ENCODE results near the gene ITGB7.

The ITGB7 gene

GRCh38 chr12:53201639-53202038, 5.4 kb downstream of the ITGB7 start:
- no peak for DNase-seq (ENCODE audit: low read depth)
- no peak overlapping the region for H3K4me3 ChIP-seq (ENCODE audit: low read length)

GRCh38 chr12:53201177-53201541, 5.9 kb downstream of the ITGB7 start:
- no peak overlapping the region for H3K4me3 ChIP-seq (ENCODE audit: low read length)
- peak; percentile 55 for DNase-seq (ENCODE audit: low read depth)
- TF ChIP-seq, protein P1, sequence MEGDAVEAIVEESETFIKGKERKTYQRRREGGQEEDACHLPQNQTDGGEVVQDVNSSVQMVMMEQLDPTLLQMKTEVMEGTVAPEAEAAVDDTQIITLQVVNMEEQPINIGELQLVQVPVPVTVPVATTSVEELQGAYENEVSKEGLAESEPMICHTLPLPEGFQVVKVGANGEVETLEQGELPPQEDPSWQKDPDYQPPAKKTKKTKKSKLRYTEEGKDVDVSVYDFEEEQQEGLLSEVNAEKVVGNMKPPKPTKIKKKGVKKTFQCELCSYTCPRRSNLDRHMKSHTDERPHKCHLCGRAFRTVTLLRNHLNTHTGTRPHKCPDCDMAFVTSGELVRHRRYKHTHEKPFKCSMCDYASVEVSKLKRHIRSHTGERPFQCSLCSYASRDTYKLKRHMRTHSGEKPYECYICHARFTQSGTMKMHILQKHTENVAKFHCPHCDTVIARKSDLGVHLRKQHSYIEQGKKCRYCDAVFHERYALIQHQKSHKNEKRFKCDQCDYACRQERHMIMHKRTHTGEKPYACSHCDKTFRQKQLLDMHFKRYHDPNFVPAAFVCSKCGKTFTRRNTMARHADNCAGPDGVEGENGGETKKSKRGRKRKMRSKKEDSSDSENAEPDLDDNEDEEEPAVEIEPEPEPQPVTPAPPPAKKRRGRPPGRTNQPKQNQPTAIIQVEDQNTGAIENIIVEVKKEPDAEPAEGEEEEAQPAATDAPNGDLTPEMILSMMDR (conservative IDR thresholded peaks at IDR 0.05; ENCODE audit: low read length) = no peak

More at GRCh38 chr12:53201639-53202038, 5.4 kb downstream of the ITGB7 start:
- TF ChIP-seq, protein P1 (conservative IDR thresholded peaks at IDR 0.05; ENCODE audit: low read length) = no peak

DNA sequence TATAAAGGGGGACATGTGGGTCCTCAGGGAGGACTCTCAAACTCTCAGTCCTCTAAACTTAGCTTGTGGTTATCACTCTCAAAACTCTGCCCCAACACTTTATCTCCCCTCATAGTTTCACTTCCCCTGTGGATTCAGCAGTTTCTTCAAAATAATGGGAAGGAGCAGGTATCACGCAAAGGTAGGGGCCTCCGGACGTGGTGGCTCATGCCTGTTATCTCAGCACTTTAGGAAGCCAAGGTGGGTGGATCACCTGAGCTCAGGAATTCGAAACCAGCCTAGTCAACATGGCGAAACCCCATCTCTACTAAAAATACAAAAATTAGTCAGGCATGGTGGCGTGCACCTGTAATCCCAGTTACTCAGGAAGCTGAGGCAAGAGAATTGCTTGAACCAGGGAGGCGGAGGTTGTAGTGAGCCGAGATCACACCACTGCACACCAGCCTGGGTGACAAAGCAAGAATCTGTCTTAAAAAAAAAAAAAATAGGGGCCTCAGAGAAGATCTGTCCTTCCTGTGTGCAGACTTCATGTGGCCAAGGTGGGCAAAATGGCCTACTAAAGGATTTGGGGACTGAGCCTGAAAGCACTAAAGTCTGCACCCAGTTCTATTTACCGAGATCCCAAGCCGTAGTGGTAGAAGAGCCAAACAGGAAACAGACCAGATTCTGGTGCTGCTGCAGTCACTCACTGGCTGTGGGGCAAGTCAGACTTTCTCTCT, 6.4 kb downstream of the ITGB7 start:
- no peak for DNase-seq (ENCODE audit: low read depth)
- TF ChIP-seq, protein P1 (conservative IDR thresholded peaks at IDR 0.05; ENCODE audit: low read length) = no peak
- H3K4me3 ChIP-seq (ENCODE audit: low read length) = no peak overlapping the region

GRCh38 chr12:53200107-53200457, 7.0 kb downstream of the ITGB7 start:
- no peak for DNase-seq (ENCODE audit: low read depth)
- no peak overlapping the region for H3K4me3 ChIP-seq (ENCODE audit: low read length)
- TF ChIP-seq, protein P1 (conservative IDR thresholded peaks at IDR 0.05; ENCODE audit: low read length) = no peak

GRCh38 chr12:53199700-53200099, 7.4 kb downstream of the ITGB7 start:
- no peak overlapping the region for H3K4me3 ChIP-seq (ENCODE audit: low read length)
- DNase-seq (ENCODE audit: low read depth) = no peak
- TF ChIP-seq, protein P1 (conservative IDR thresholded peaks at IDR 0.05; ENCODE audit: low read length) = no peak

GRCh38 chr12:53198486-53199110, 8.5 kb downstream of the ITGB7 start:
- TF ChIP-seq, protein P1 (conservative IDR thresholded peaks at IDR 0.05; ENCODE audit: low read length) = no peak
- no peak for DNase-seq (ENCODE audit: low read depth)
- H3K4me3 ChIP-seq (ENCODE audit: low read length) = no peak overlapping the region

GRCh38 chr12:53197011-53197640, 9.9 kb downstream of the ITGB7 start:
- TF ChIP-seq, protein P1 (conservative IDR thresholded peaks at IDR 0.05; ENCODE audit: low read length) = no peak
- no peak for DNase-seq (ENCODE audit: low read depth)
- H3K4me3 ChIP-seq (ENCODE audit: low read length) = no peak overlapping the region

Measured in AG10803 (cell line).